Activated CD4-positive, alpha-beta memory T cell treated with anti-CD3 and anti-CD28 coated beads, Interleukin-2, amount 10 ng/mL, durations not matched to agents 7 days and 5 days (primary cell): ENCODE measurements around the gene CCDC188. TPM values are rescaled to one million over a fixed set of nuclear protein-coding genes. Genes with fewer than 3 reads are reported as not detected.

Source experiments
- CTCF ChIA-PET: fragments of 350-600 bp; sonication (Branson Sonifier 250); formaldehyde crosslinking; loops from one replicate; lab custom pipeline; 2021; ENCODE audit warnings: antibody characterized with exemption, inconsistent platforms; lab: Charles Lee
- POLR2A ChIA-PET: fragments of 350-600 bp; sonication (Branson Sonifier 250); formaldehyde crosslinking; loops from one replicate; lab custom pipeline; 2021; ENCODE audit warnings: antibody characterized with exemption; lab: Charles Lee
- DNase-seq: peaks from one replicate; pipeline ENCODE4 v3.0.0-alpha.2; 2020
- H3K27ac Mint-ChIP-seq: one replicate; pipeline ENCODE4 v1.8.0; 2021; ENCODE audit warnings: mild to moderate bottlenecking, mixed read lengths
- H3K27me3 Mint-ChIP-seq: one replicate; pipeline ENCODE4 v1.8.0; 2021; ENCODE audit warnings: mixed read lengths
- H3K36me3 Mint-ChIP-seq: one replicate; pipeline ENCODE4 v1.8.0; 2021; ENCODE audit warnings: low read depth, mixed read lengths
- H3K4me1 Mint-ChIP-seq: one replicate; pipeline ENCODE4 v1.8.0; 2021; ENCODE audit warnings: mixed read lengths
- H3K4me3 Mint-ChIP-seq: one replicate; pipeline ENCODE4 v1.8.0; 2021; ENCODE audit warnings: mild to moderate bottlenecking, mixed read lengths
- H3K9me3 Mint-ChIP-seq: one replicate; pipeline ENCODE4 v1.8.0; 2021; ENCODE audit warnings: mixed read lengths
- total RNA-seq, 2 experiments: library from RNA; stranded (reverse); gene quantifications; one replicate each; pipeline ENCODE4 v1.2.3, GENCODE V29; 2021

CCDC188 gene
- total RNA-seq, 2 experiments from 2014 or later: 0.33 to 0.76 TPM

DNA sequence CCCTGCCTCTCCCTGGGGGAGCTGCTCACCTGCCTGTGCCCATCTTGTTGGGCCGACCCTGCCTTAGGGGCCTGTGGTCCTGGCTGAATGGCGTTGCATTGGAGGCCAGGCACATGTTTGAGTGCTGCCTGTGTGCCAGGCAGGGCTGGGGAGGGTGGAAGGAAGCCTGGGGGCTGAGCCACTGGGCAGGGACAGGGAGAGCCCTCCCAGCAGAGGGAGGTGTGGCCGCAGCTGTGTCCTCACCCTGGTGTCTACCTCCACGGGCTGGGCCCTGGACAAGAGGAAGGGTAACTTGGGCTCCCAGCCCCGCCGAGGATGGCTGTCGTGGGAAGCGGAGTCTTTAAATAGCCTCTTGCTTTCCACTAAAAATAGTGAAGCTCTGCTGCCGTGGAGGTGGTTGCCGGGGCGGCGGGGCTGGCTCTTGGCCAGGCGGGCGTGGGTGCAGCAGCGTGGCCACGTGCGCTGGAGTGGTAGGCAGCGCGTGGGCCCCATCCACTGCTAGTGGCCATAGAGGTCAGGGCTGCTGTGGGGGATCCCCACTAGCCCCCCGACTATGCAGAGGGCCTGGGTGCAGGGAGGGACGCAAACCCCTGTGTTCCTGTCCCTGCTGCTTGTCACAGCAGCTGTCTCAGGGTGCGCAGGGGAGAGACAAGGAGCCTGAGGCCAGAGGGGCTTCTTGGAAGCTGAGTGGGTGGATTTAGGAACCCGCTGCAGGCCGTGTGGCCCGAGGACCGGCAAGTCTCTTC is 13.0 kb downstream of the CCDC188 start:
- ChIA-PET POLR2A (no interaction called here), CTCF (no interaction called here)
- no peaks in the 10 kb centered on the region for H3K9me3 Mint-ChIP-seq
- no peak overlapping the region for H3K27ac Mint-ChIP-seq
- no peak overlapping the region for H3K4me3 Mint-ChIP-seq
- no peak for DNase-seq
- H3K4me1 Mint-ChIP-seq: peaks cover 8% of the 10 kb centered on the region
- H3K27me3 Mint-ChIP-seq: no peaks in the 10 kb centered on the region
- H3K36me3 Mint-ChIP-seq: no peaks in the 10 kb centered on the region

DNA sequence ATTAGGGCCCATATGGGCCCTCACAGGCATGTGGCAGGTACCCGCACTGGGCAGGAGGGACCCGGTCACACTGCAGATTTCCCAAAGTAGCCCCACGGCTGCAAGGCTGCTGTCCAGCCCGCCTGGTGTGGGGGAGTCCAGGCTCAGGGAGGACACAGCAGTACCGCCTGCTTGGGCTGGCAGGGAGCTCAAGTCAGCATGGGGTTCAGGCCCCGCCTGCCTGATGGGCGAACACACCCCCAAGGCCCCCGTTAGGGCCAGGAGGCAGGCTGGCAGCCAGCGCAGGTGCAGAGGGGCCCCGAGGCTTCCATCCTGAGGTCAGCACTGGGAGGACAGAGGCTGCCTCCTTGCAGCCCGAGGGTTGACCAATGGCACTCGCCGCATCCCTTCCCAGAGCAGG is 13.7 kb downstream of the CCDC188 start:
- Mint-ChIP-seq H3K36me3 (no peaks in the 10 kb centered on the region), H3K4me3 (no peak overlapping the region), H3K4me1 (peaks cover 9% of the 10 kb centered on the region), H3K27me3 (no peaks in the 10 kb centered on the region), H3K27ac (no peak overlapping the region), H3K9me3 (no peaks in the 10 kb centered on the region)
- ChIA-PET POLR2A (no interaction called here), CTCF (no interaction called here)
- DNase-seq: no peak

DNA sequence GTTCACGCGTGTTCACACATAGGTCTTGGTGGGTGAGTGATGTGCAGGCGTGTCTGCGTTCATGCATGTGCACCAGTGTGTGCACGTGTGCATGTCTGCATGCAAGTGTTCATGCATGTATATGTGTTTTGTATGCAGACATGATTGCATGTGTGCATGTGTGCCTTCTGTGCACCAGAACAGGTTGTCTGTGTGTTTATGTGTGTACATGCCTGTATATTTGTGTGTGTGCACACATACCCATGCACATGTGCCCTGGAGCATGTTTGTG is 14.3 kb downstream of the CCDC188 start:
- H3K27ac Mint-ChIP-seq: no peak overlapping the region
- H3K36me3 Mint-ChIP-seq: no peaks in the 10 kb centered on the region
- no peak overlapping the region for H3K4me3 Mint-ChIP-seq
- H3K4me1 Mint-ChIP-seq: peaks cover 9% of the 10 kb centered on the region
- ChIA-PET POLR2A (no interaction called here), CTCF (no interaction called here)
- H3K9me3 Mint-ChIP-seq: no peaks in the 10 kb centered on the region
- no peaks in the 10 kb centered on the region for H3K27me3 Mint-ChIP-seq
- no peak for DNase-seq

DNA sequence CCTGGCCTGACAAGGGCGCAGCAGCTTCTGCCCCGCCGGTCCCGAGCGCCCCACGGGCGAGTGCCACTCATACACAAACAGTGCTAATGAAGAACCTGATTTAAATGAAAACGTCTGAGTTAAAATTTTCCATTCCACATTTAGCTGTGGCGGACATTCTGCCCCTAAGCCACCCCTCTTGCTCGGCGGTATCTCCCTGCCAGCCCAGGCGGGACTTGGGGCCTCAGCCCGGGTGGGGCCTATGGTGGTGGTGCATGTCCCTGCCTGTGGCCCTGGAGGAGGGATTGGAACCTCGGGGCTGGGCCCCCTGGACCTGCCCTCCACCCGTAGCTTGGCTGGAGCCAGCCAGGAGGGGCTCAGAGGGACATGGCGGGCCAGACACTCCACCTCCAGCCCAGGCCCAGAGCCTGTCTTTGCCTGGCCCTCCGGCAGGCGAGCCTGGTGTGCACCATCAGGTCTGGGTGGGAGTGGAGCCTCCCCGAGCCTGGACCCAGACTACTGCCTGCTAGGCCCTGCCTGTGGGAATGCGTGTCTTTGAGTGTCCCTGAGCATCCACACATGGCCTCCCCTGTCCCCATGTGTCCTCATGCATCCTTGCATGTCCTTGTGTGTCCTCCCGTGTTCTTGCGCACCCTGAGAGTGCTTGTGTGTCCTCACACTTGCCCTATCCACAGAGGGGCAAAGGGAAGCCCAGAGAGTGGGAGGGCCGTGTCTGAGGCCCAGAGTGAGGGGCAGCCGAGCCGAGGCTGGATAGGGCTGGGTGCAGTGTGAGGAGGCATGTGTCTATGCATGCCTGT is 14.9 kb downstream of the CCDC188 start:
- H3K27ac Mint-ChIP-seq: no peak overlapping the region
- CTCF ChIA-PET: no interaction called here
- POLR2A ChIA-PET: no interaction called here
- H3K36me3 Mint-ChIP-seq: no peaks in the 10 kb centered on the region
- H3K9me3 Mint-ChIP-seq: no peaks in the 10 kb centered on the region
- H3K4me3 Mint-ChIP-seq: no peak overlapping the region
- peaks cover 9% of the 10 kb centered on the region for H3K4me1 Mint-ChIP-seq
- no peaks in the 10 kb centered on the region for H3K27me3 Mint-ChIP-seq
- DNase-seq: no peak

DNA sequence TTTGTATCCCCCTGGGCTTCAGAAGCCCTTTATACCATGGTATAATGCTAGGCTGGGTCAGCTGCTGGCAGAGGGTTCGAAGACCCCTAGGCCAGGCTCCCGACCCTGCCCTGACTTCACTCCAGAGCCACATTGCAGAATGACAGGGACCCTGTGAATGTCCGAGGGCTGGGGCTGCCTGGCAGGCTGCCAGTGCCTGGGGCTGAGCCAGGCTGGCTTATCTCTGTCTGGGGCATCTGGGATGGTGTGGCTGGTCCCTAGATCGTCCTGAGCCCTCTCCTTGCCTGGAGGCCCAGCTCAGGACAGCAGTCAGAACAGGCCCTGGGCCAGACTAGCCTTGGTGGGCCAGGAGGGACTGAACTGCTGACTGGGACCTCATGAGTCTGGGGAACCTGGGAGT is 15.6 kb downstream of the CCDC188 start:
- Mint-ChIP-seq H3K27me3 (no peaks in the 10 kb centered on the region), H3K36me3 (no peaks in the 10 kb centered on the region), H3K4me3 (no peak overlapping the region), H3K4me1 (peaks cover 11% of the 10 kb centered on the region), H3K9me3 (no peaks in the 10 kb centered on the region), H3K27ac (no peak overlapping the region)
- DNase-seq: no peak
- CTCF ChIA-PET: no interaction called here
- POLR2A ChIA-PET: no interaction called here

DNA sequence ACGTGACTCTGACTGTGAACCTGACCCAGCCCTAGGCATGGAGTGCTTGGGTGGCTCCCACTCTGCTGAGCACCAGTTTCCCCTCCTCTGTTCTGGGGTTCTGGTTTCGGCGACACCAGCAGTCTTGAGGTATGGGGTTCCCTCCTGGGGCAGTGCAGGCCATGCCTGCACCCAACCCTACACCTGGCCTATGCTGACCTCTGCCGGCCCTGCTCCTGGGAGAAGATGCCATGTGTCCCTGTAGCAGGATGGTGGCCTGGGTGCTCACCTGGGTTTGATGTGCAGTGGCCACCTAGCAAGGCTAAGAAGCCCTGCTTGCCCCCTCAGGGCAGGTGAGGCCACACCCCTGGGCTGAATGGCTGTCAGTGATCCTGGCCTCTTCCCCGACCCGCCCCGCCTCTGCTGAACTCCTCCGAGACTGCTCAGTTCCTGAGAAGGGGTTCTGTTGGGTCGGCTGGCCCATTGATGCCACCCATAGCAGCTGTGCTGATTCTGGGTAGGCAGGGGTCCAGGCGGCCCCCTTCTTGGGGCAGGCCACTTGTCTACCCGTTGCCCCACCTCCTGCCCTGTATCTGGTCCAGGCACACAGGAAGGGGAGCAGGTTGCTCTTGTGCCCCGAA is 16.8 kb downstream of the CCDC188 start:
- POLR2A ChIA-PET: no interaction called here
- Mint-ChIP-seq H3K9me3 (no peaks in the 10 kb centered on the region), H3K27me3 (no peaks in the 10 kb centered on the region), H3K4me3 (peak overlapping the region; percentile 51), H3K4me1 (peaks cover 20% of the 10 kb centered on the region), H3K27ac (peak overlapping the region; percentile 44), H3K36me3 (no peaks in the 10 kb centered on the region)
- CTCF ChIA-PET: no interaction called here
- DNase-seq: no peak

DNA sequence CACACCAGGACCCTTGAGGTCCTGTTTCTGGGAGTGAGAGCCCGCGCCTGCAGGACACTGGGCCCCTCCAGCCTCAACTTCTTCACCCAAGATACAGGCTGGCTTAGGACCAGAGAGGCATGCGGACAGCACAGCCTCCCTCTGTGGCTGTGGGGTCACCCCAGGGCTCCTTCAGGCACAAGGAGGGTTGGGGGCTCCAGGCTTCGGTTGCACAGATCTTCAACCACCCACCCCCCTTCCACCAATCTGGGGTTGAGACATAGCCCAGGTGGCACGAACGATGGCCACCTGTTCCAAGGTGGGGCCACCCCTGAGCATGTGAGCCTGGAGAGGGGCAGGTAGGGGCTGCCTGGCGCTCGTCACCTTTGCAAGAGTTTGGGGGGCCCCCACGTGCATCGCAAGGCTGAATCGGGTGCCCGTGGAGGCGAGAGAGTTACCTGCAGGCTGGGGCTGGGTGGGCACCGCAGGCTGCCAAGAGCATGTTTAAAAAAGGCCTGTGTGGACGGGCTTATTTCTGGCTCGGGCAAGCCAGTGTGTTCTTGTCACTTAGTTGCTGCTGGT is 18.1 kb downstream of the CCDC188 start:
- POLR2A ChIA-PET: no interaction called here
- no peaks in the 10 kb centered on the region for H3K9me3 Mint-ChIP-seq
- CTCF ChIA-PET: no interaction called here
- H3K27ac Mint-ChIP-seq: no peak overlapping the region
- H3K27me3 Mint-ChIP-seq: no peaks in the 10 kb centered on the region
- peak overlapping the region; percentile 64 for H3K4me3 Mint-ChIP-seq
- peaks cover 3% of the 10 kb centered on the region for H3K36me3 Mint-ChIP-seq
- H3K4me1 Mint-ChIP-seq: peaks cover 20% of the 10 kb centered on the region
- no peak for DNase-seq

DNA sequence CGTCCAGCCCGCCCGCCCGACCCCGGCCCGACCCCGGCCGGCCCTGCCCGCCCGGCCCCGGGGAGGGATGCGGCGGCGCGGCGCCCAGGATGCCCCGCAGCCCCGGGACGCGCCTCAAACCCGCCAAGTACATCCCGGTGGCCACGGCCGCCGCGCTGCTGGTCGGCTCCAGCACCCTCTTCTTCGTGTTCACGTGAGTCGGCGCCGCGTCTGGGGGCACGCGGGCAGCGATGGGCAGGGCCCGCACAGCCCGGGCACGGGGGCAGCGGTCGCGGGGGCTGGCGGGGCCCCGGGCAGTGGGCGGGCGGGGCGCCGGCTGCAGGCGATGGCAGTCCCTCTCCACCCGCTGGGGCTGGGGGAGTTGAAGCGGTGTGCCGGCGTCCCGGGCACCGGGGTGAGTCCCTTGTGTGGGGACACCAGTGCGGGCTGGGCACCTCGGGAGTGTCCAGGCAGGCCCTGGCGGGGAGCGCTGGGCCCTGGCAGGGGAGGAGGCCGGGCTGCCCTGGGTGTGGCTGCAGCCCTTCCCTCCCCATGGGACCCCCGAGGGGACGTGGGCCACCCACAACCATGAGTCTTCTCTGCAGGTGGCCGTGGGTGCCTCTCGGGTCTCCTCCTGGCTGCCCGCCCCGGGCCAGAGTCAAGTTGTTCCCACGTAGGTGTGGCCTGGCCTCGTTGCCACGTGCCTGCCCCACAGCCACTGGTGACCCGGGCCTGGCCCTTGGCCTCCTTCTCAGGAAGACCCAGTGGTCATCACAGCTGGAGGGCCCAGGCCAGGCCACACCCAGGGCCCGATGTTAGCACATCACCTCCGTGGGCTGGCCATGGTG is 18.8 kb downstream of the CCDC188 start:
- Mint-ChIP-seq H3K9me3 (no peaks in the 10 kb centered on the region), H3K4me3 (peak overlapping the region; percentile 64), H3K27me3 (no peaks in the 10 kb centered on the region), H3K4me1 (peaks cover 20% of the 10 kb centered on the region), H3K36me3 (peaks cover 9% of the 10 kb centered on the region), H3K27ac (no peak overlapping the region)
- DNase-seq: peak; percentile 32
- ChIA-PET POLR2A (no interaction called here), CTCF (no interaction called here)

DNA sequence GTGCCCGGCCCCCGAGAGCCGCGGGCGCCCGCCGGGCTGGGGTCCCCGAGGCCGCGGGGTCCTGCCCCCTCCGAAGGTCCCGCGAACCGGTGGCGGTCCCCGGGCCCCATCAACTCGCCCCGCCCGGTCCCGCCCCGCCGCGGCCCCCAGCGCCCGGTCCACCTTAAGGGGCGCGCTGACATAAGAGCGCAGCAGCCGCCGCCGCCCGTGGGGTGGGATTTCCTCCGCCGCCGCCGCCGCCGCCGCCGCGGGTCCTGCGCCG is 19.3 kb downstream of the CCDC188 start, which contains the start of gene ZDHHC8:
Gene ZDHHC8 (plus strand): TSS at position 208 of the 262 bp plus-strand sequence. CDS start 144 bp downstream, outside the sequence.
- peak; percentile 47 for DNase-seq
- Mint-ChIP-seq H3K36me3 (peaks cover 13% of the 10 kb centered on the region), H3K27me3 (no peaks in the 10 kb centered on the region), H3K4me3 (peak within 1 kb of the TSS; percentile 64), H3K9me3 (no peaks in the 10 kb centered on the region), H3K4me1 (peaks cover 20% of the 10 kb centered on the region), H3K27ac (no peak within 1 kb of the TSS)
- ChIA-PET POLR2A (interaction anchor here (5.7 kb wide), 1 partner anchor 14 kb away, joined by 56 read pairs; the partner anchor contains the start of genes RANBP1 and TRMT2A), CTCF (no interaction called here)

DNA sequence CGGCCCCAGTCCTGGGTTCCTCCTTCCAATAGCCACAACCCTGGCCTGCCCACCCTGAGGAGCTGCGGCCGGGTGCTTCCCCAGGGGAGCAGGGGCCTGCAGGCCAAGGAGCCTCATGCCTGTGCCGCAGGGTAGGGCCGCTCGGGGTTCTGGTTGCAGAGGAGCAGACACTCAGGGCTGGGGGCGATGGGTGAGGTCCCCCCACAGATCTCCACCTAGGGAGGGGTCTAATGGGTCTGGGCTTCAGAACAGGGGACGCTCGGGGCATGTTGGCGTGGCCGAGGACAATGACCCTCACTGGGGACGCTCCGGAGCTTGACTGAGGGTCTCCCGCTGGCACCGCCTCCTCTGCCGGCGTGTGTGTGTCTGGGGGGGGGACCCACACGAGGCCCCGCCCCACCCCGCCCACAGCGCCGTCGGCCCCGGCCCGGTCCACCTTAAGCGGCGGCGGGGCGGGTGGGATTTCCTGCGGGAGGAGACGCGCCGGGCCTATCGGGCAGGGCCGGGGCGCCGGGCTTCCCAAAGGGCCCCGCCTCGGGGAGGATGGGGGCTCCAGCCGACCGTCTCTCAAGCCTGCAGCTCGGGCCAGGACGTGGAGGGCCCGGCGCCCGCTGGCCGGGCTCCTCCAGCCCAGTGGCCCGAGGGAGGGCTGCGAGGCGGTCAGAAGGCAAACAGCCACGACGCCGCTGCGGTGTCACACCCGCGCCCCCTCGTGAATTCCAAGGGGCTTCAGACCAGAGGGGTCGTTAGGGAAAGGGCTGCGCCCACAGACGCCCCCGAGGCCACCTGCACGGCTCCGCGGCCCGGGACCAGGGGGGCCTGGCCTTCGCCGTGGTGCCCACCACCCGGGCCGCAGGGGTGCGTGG is 19.9 kb downstream of the CCDC188 start:
- Mint-ChIP-seq H3K4me1 (peaks cover 20% of the 10 kb centered on the region), H3K27ac (no peak overlapping the region), H3K27me3 (no peaks in the 10 kb centered on the region), H3K4me3 (peak overlapping the region; percentile 62), H3K9me3 (no peaks in the 10 kb centered on the region), H3K36me3 (peaks cover 18% of the 10 kb centered on the region)
- DNase-seq: peak; percentile 74
- ChIA-PET CTCF (interaction anchor here (0.6 to 2.2 kb wide), 2 partner anchors 13 to 128 kb away, joined by 3 to 11 read pairs; partner anchors contain the start of gene TRMT2A), POLR2A (interaction anchor here (1.0 to 5.7 kb wide), 4 partner anchors 9 to 30 kb away, joined by 3 to 56 read pairs (median 3); partner anchors contain the start of genes RANBP1 and TRMT2A)

DNA sequence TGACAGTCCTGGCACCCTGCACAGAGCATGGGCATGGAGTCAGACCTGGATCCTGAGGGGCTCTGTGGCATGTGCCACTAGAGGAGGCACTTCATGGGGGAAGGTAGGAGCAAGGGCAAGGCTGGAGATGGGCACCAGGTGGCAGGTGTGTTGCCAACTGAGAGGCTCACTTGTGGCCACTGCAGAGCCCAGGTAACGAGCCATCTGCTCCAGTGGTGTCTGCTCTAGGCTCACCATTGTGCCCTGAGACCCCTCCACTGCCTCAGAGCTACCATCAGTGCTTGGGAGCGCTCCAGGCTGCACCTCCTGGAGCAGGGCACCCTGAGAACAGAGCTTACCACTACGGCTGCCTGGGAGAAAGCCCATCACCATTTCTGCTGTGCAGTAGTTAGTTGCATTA is 20.5 kb downstream of the CCDC188 start:
- POLR2A ChIA-PET: interaction anchor here (1.0 to 5.7 kb wide), 4 partner anchors 9 to 29 kb away, joined by 3 to 56 read pairs (median 3); partner anchors contain the start of genes RANBP1 and TRMT2A
- CTCF ChIA-PET: interaction anchor here (0.6 to 2.2 kb wide), 3 partner anchors 13 to 129 kb away, joined by 3 to 11 read pairs (median 4); partner anchors contain the start of gene TRMT2A
- Mint-ChIP-seq H3K9me3 (no peaks in the 10 kb centered on the region), H3K4me3 (peak overlapping the region; percentile 46), H3K27ac (no peak overlapping the region), H3K4me1 (peaks cover 20% of the 10 kb centered on the region), H3K27me3 (no peaks in the 10 kb centered on the region), H3K36me3 (peaks cover 22% of the 10 kb centered on the region)
- no peak for DNase-seq

DNA sequence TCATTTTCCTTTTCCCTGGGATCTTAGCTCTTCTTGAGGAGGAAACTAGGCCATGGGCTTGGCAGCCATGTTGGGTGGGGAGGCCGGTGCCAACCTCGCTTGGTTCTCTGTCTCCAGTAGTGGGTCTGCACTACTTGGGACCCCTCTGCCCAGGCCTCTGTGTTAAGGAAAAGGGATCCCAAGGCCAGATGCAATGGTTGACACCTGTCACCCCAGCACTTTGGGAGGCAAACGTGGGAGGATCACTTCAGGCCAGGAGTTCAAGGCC is 21.2 kb downstream of the CCDC188 start:
- H3K4me3 Mint-ChIP-seq: no peak overlapping the region
- H3K4me1 Mint-ChIP-seq: peaks cover 20% of the 10 kb centered on the region
- H3K27ac Mint-ChIP-seq: no peak overlapping the region
- peaks cover 27% of the 10 kb centered on the region for H3K36me3 Mint-ChIP-seq
- H3K27me3 Mint-ChIP-seq: no peaks in the 10 kb centered on the region
- CTCF ChIA-PET: interaction anchor here (0.9 to 2.2 kb wide), 3 partner anchors 12 to 156 kb away, joined by 3 to 11 read pairs (median 4); partner anchors contain the start of gene TRMT2A
- DNase-seq: no peak
- POLR2A ChIA-PET: interaction anchor here (1.1 to 5.7 kb wide), 2 partner anchors 12 to 105 kb away, joined by 3 to 56 read pairs; partner anchors contain the start of genes RANBP1 and TRMT2A
- H3K9me3 Mint-ChIP-seq: no peaks in the 10 kb centered on the region
